Endothelial cell of umbilical vein (primary cell): ENCODE measurements around the gene ZNF423. TPM values are rescaled to one million over a fixed set of nuclear protein-coding genes. Genes with fewer than 3 reads are reported as not detected.

Experiments used
- BruUV-seq: library from RNA; stranded (reverse); fragments of 400-500 nt; replicated peaks from 2 replicates; lab custom pipeline; 2021; lab: Mats Ljungman, UMichigan
- CTCF ChIA-PET: fragments of 300-600, 350-600 bp; sonication (Branson Sonifier 250); formaldehyde crosslinking; loops from one replicate; lab custom pipeline; 2021; ENCODE audit warnings: antibody characterized with exemption, inconsistent platforms; lab: Charles Lee
- POLR2A ChIA-PET: fragments of 300-600, 350-600 bp; sonication (Branson Sonifier 250); formaldehyde crosslinking; loops from one replicate; lab custom pipeline; 2021; ENCODE audit warnings: antibody characterized with exemption, inconsistent platforms; lab: Charles Lee
- DNase-seq: peaks from one replicate; pipeline ENCODE4 v3.0.0-alpha.2; 2011; ENCODE audit warnings: low read depth, low spot score
- FAIRE-seq: peaks from 2 replicates; lab custom pipeline; 2011; peaks lifted over from hg19 to GRCh38; lab: Jason Lieb, UNC
- H2AFZ ChIP-seq: 2 replicates; pipeline ENCODE4 v1.6.0; 2012; ENCODE audit warnings: low read depth, low read length, control low read depth, inconsistent platforms
- H3K27ac ChIP-seq: 2 replicates; pipeline ENCODE4 v1.5.1; 2011; ENCODE audit warnings: low read depth, mild to moderate bottlenecking, control low read depth, low read length, moderate library complexity; ENCODE audit not compliant: insufficient read depth
- H3K27me3 ChIP-seq, 2 experiments: 2 replicates each; pipeline versions ENCODE4 v1.6.0 to v1.6.1; 2011; ENCODE audit warnings: low read length in 2 of 2, mixed read lengths in 1 of 2; ENCODE audit not compliant: control insufficient read depth in 2 of 2, insufficient read depth in 2 of 2
- H3K36me3 ChIP-seq, 2 experiments: 2 replicates in 1 of 2; 3 replicates in 1 of 2; pipeline ENCODE4 v1.5.1; 2011; ENCODE audit warnings: low read length in 2 of 2, mild to moderate bottlenecking in 1 of 2, moderate library complexity in 1 of 2; ENCODE audit not compliant: control insufficient read depth in 2 of 2, insufficient read depth in 2 of 2; ENCODE audit errors: extremely low read depth in 1 of 2
- H3K4me1 ChIP-seq: 3 replicates; pipeline ENCODE4 v1.5.1; 2011; ENCODE audit warnings: mild to moderate bottlenecking, low read length; ENCODE audit not compliant: control insufficient read depth, insufficient read depth; ENCODE audit errors: extremely low read depth
- H3K4me2 ChIP-seq: 2 replicates; pipeline ENCODE4 v1.6.1; 2011; ENCODE audit warnings: low read length, control low read depth, mixed read lengths; ENCODE audit not compliant: insufficient read depth
- H3K4me3 ChIP-seq, 3 experiments: fragments of 200-600 bp in 1 of 3; sonication (generic), shearing (Covaris generic) in 1 of 3; replicated peaks in 1 of 3; 2 replicates each; pipeline ENCODE4 v1.5.1; 2011 to 2016; ENCODE audit warnings: control low read depth in 3 of 3, low read length in 3 of 3, mild to moderate bottlenecking in 2 of 3, inconsistent platforms in 1 of 3, low read depth in 1 of 3, moderate library complexity in 1 of 3; ENCODE audit not compliant: insufficient read depth in 1 of 3
- H3K79me2 ChIP-seq: 2 replicates; pipeline ENCODE4 v1.6.0; 2012; ENCODE audit warnings: low read length, inconsistent platforms; ENCODE audit not compliant: control insufficient read depth, insufficient read depth
- H3K9ac ChIP-seq: replicated peaks from 2 replicates; pipeline ENCODE3; 2011; ENCODE audit warnings: low read length, control low read depth; ENCODE audit not compliant: insufficient read depth; ENCODE audit errors: extremely low read depth
- H3K9me1 ChIP-seq: replicated peaks from 3 replicates; pipeline ENCODE4 v1.6.0; 2011; ENCODE audit warnings: mild to moderate bottlenecking, low read length; ENCODE audit not compliant: control insufficient read depth, insufficient read depth; ENCODE audit errors: extremely low read depth
- H3K9me3 ChIP-seq: replicated peaks from 2 replicates; pipeline ENCODE4 v1.5.1; 2012; ENCODE audit warnings: low read length, inconsistent platforms; ENCODE audit not compliant: control insufficient read depth, insufficient read depth
- H4K20me1 ChIP-seq: replicated peaks from 2 replicates; pipeline ENCODE3; 2011; ENCODE audit warnings: mild to moderate bottlenecking, low read length; ENCODE audit not compliant: control insufficient read depth, insufficient read depth; ENCODE audit errors: extremely low read depth
- EZH2 ChIP-seq: IDR thresholded peaks from 2 replicates; pipeline ENCODE4 v1.6.1; 2012; ENCODE audit warnings: borderline replicate concordance, low read depth, mild to moderate bottlenecking, moderate library complexity, low read length, inconsistent platforms; ENCODE audit not compliant: severe bottlenecking
- FOS ChIP-seq: IDR thresholded peaks from 2 replicates; pipeline ENCODE4 v1.6.1; 2011; ENCODE audit warnings: mild to moderate bottlenecking, low read length, moderate library complexity, borderline replicate concordance; ENCODE audit not compliant: insufficient read depth
- GATA2 ChIP-seq: IDR thresholded peaks from 2 replicates; pipeline ENCODE4 v1.7.0; 2011; ENCODE audit warnings: low read depth, mild to moderate bottlenecking, moderate library complexity, mixed read lengths, low read length; ENCODE audit not compliant: insufficient read length, insufficient read depth
- JUN ChIP-seq: IDR thresholded peaks from 2 replicates; pipeline ENCODE4 v1.6.1; 2011; ENCODE audit warnings: borderline replicate concordance, low read depth; ENCODE audit not compliant: insufficient read length, insufficient read depth
- MYC ChIP-seq: IDR thresholded peaks from one replicate; pipeline ENCODE4 v1.6.1; 2011; ENCODE audit warnings: mild to moderate bottlenecking, low read depth, low read length
- POLR2A ChIP-seq: IDR thresholded peaks from 2 replicates; pipeline ENCODE4 v1.6.1; 2012; ENCODE audit warnings: low read depth, mild to moderate bottlenecking, control low read depth, low read length
- POLR2AphosphoS5 ChIP-seq: IDR thresholded peaks from 2 replicates; pipeline ENCODE4 v1.6.1; 2012; ENCODE audit warnings: low read depth, mild to moderate bottlenecking, control low read depth, low read length, moderate library complexity; ENCODE audit not compliant: insufficient read depth
- dilution Hi-C: fragments of 300-500 bp; cut with MboI; formaldehyde crosslinking; loops from one replicate; pipeline ENCODE4 v1.15.0; 2019; ENCODE audit warnings: low sequenced_read_pairs; ENCODE audit not compliant: extremely low pct_ligation_motif_present
- intact Hi-C: fragments of 100-400 bp; cut with micrococcal nuclease; formaldehyde crosslinking; loops from one replicate; pipeline ENCODE4 v1.10.0; 2022
- polyA plus RNA-seq, 4 experiments: library from polyadenylated mRNA; depleted of rRNA in 3 of 4; stranded (reverse) in 3 of 4; unstranded in 1 of 4; fragments of >200 nt; gene quantifications; 2 replicates each; pipeline versions ENCODE4 v1.2.1 to v1.2.3, GENCODE V29; 2011 to 2012; ENCODE audit warnings: missing spikeins in 1 of 4
- total RNA-seq: library from RNA; stranded (reverse); gene quantifications from 2 replicates; pipeline ENCODE4 v1.2.3, GENCODE V29; 2021
- TF ChIP-seq, protein P1 (sequence below), 2 donors: IDR thresholded peaks; 1 replicate in 1 of 2; 2 replicates in 1 of 2; pipeline ENCODE4 v1.5.1; 2011; ENCODE audit warnings: low read length in 2 of 2, mild to moderate bottlenecking in 2 of 2, moderate library complexity in 2 of 2, control low read depth in 1 of 2, inconsistent platforms in 1 of 2, low read depth in 1 of 2; ENCODE audit not compliant: insufficient read depth in 1 of 2; ENCODE audit errors: extremely low read depth in 1 of 2
- TF ChIP-seq, protein P2 (sequence below): IDR thresholded peaks from 2 replicates; pipeline ENCODE4 v1.6.1; 2011; ENCODE audit not compliant: insufficient read depth, insufficient read length

ZNF423 gene
- total and polyA plus RNA-seq, 2 donors (not counting 3 experiments of a cell fraction or from before 2014, with no cell fraction given) = 2.2 to 8.1 TPM

DNA sequence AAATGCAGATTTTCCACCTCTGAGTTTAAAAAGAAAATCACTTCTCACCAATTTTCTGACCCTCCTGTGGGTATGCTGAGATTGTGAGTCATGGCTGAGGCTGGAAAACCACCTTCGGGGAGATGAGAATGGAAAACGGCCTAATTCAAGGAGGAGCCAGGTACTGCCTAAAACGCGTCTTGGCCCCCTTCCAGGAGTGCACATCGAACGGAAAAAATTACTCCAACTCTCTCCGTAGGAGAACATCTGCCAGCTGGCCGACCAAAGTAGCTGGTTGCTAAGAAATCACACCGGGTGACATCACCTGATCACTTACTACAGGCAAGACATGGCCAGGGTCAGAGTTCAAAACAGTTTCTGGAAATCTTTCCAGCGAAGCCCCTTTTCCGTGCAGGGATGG is 107.6 kb downstream of the ZNF423 start:
- Histone ChIP-seq H3K36me3 (no peaks in the 10 kb centered on the region), H3K4me2 (no peak overlapping the region), H3K4me1 (no peaks in the 10 kb centered on the region), H4K20me1 (no peaks in the 10 kb centered on the region), H2AFZ (no peak overlapping the region), H3K9ac (no peak overlapping the region), H3K4me3 (no peak overlapping the region), H3K27me3 (peaks cover 0 to 2% of the 10 kb centered on the region in 2 experiments), H3K27ac (no peak overlapping the region), H3K9me3 (no peaks in the 10 kb centered on the region), H3K79me2 (no peaks in the 10 kb centered on the region), H3K9me1 (no peaks in the 10 kb centered on the region)
- dilution Hi-C loops (no loop called here), intact Hi-C loops (no loop called here)
- TF ChIP-seq JUN (no peak), GATA2 (no peak), FOS (no peak), EZH2 (no peak), POLR2AphosphoS5 (no peak), POLR2A (no peak), MYC (no peak)
- TF ChIP-seq, protein P1, sequence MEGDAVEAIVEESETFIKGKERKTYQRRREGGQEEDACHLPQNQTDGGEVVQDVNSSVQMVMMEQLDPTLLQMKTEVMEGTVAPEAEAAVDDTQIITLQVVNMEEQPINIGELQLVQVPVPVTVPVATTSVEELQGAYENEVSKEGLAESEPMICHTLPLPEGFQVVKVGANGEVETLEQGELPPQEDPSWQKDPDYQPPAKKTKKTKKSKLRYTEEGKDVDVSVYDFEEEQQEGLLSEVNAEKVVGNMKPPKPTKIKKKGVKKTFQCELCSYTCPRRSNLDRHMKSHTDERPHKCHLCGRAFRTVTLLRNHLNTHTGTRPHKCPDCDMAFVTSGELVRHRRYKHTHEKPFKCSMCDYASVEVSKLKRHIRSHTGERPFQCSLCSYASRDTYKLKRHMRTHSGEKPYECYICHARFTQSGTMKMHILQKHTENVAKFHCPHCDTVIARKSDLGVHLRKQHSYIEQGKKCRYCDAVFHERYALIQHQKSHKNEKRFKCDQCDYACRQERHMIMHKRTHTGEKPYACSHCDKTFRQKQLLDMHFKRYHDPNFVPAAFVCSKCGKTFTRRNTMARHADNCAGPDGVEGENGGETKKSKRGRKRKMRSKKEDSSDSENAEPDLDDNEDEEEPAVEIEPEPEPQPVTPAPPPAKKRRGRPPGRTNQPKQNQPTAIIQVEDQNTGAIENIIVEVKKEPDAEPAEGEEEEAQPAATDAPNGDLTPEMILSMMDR (IDR thresholded peaks at IDR 0.05; ENCODE audit: extremely low read depth in 1 of 2, insufficient read depth in 1 of 2, low read depth in 1 of 2, low read length in 2 of 2) = no peak
- TF ChIP-seq, protein P2, sequence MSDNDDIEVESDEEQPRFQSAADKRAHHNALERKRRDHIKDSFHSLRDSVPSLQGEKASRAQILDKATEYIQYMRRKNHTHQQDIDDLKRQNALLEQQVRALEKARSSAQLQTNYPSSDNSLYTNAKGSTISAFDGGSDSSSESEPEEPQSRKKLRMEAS = no peak
- FAIRE-seq = no peak
- BruUV-seq = no TSS peak
- POLR2A ChIA-PET = no interaction called here
- CTCF ChIA-PET = no interaction called here
- no peak for DNase-seq
